ENCODE data around the gene RCAN1.

The RCAN1 gene

GRCh38 chr21:34639882-34640788, 25.2 kb upstream of the RCAN1 start:
- H3K4me3 ChIP-seq (ENCODE audit: low read depth, low read length), result no peak overlapping the region
- DNase-seq (ENCODE audit: low read depth, low spot score), result no peak
- TF ChIP-seq, protein P1, sequence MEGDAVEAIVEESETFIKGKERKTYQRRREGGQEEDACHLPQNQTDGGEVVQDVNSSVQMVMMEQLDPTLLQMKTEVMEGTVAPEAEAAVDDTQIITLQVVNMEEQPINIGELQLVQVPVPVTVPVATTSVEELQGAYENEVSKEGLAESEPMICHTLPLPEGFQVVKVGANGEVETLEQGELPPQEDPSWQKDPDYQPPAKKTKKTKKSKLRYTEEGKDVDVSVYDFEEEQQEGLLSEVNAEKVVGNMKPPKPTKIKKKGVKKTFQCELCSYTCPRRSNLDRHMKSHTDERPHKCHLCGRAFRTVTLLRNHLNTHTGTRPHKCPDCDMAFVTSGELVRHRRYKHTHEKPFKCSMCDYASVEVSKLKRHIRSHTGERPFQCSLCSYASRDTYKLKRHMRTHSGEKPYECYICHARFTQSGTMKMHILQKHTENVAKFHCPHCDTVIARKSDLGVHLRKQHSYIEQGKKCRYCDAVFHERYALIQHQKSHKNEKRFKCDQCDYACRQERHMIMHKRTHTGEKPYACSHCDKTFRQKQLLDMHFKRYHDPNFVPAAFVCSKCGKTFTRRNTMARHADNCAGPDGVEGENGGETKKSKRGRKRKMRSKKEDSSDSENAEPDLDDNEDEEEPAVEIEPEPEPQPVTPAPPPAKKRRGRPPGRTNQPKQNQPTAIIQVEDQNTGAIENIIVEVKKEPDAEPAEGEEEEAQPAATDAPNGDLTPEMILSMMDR (IDR thresholded peaks at IDR 0.05; ENCODE audit: insufficient read depth, low read length, missing control alignments), result no peak
- ChIA-PET CTCF (interaction anchor here (0.9 to 7.4 kb wide), 3 partner anchors 9 to 129 kb away, joined by 3 to 58 read pairs (median 7); no protein-coding TSS in a partner anchor), POLR2A (no interaction called here)

- no peak overlapping the region for H3K4me3 ChIP-seq (ENCODE audit: low read depth, low read length)
- TF ChIP-seq, protein P1 (IDR thresholded peaks at IDR 0.05; ENCODE audit: insufficient read depth, low read length, missing control alignments), result no peak
- DNase-seq (ENCODE audit: low read depth, low spot score), result no peak
- CTCF ChIA-PET, result interaction anchor here (1.6 to 7.4 kb wide), 3 partner anchors 8 to 129 kb away, joined by 5 to 58 read pairs (median 7); no protein-coding TSS in a partner anchor
- POLR2A ChIA-PET, result no interaction called here
Observed at GRCh38 chr21:34639250-34639649, 24.3 kb upstream of the RCAN1 start.

DNA sequence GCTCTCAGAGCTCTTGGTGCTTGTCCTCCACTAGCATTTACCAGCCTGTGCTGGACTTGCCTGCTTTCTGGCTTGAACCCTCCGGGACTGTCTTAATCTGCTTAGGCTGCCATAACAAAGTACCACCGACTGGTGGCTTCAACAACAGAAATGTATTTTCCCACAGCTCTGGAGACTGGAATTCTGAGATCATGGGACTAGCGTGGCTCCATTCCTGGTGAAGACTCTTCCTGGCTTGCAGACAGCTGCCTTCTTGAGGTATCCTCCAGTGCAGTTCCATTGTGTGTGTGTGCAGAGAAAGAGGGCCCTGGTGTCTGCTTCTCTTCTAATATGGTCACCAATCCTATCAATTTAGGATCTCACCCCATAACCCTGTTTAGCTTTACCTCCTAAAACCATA, 22.0 kb upstream of the RCAN1 start:
- ChIA-PET POLR2A (interaction anchor here (0.7 kb wide), 1 partner anchor 118 kb away, joined by 3 read pairs; no protein-coding TSS in a partner anchor), CTCF (interaction anchor here (1.1 to 2.0 kb wide), 6 partner anchors 11 to 277 kb away, joined by 3 to 5 read pairs (median 5); no protein-coding TSS in a partner anchor)
- no peak for DNase-seq (ENCODE audit: low read depth, low spot score)
- TF ChIP-seq, protein P1 (IDR thresholded peaks at IDR 0.05; ENCODE audit: insufficient read depth, low read length, missing control alignments), result no peak
- H3K4me3 ChIP-seq (ENCODE audit: low read depth, low read length), result no peak overlapping the region

GRCh38 chr21:34635307-34635706, 20.4 kb upstream of the RCAN1 start:
- H3K4me3 ChIP-seq (ENCODE audit: low read depth, low read length), result no peak overlapping the region
- POLR2A ChIA-PET, result no interaction called here
- no peak for DNase-seq (ENCODE audit: low read depth, low spot score)
- TF ChIP-seq, protein P1 (IDR thresholded peaks at IDR 0.05; ENCODE audit: insufficient read depth, low read length, missing control alignments), result peak; percentile 20
- CTCF ChIA-PET, result interaction anchor here (1.0 to 1.4 kb wide), 3 partner anchors 111 to 1393 kb away, joined by 3 to 4 read pairs (median 4); no protein-coding TSS in a partner anchor

- CTCF ChIA-PET, result interaction anchor here (1.4 to 8.9 kb wide), 16 partner anchors 9 to 709 kb away, joined by 3 to 70 read pairs (median 20); partner anchors contain the start of genes KCNE2 and RCAN1
- TF ChIP-seq, protein P1 (IDR thresholded peaks at IDR 0.05; ENCODE audit: insufficient read depth, low read length, missing control alignments), result no peak
- POLR2A ChIA-PET, result no interaction called here
- no peak overlapping the region for H3K4me3 ChIP-seq (ENCODE audit: low read depth, low read length)
- no peak for DNase-seq (ENCODE audit: low read depth, low spot score)
Observed at GRCh38 chr21:34632498-34632897, 17.6 kb upstream of the RCAN1 start.

DNA sequence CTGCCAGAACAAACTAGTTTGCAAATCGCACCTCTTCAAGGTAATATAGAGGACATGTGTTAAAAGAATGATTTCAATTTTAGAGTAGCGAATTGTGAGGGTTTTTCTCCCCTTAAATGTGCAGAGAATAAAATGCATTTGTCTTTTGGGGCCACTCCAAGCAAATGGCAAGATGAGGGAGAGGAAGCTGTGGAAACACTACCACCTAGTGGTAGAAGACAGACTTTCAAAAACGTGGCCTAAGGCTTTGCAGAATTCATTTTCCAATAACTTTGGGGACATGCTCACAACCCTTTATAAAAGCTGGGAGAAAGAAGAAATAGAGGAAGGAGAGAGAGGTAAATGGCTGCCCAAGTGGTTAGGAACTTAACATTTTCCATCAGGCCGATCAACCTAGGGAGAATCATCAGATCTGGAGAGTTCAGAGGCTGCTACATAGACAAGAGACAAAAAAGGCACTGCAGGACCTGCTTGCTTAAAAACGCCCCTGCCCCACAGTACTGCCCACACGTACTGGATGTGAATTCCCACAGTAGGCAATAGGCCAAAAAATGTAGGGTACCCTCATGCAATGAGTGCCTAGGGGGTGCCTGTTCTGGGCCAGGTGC, 15.7 kb upstream of the RCAN1 start:
- no peak for DNase-seq (ENCODE audit: low read depth, low spot score)
- ChIA-PET CTCF (interaction anchor here (0.8 to 8.9 kb wide), 22 partner anchors 9 to 707 kb away, joined by 3 to 70 read pairs (median 11); partner anchors contain the start of genes KCNE2 and RCAN1), POLR2A (no interaction called here)
- TF ChIP-seq, protein P1 (IDR thresholded peaks at IDR 0.05; ENCODE audit: insufficient read depth, low read length, missing control alignments), result peak; percentile 63
- no peak overlapping the region for H3K4me3 ChIP-seq (ENCODE audit: low read depth, low read length)

All from AG04449 (cell line).